ACHN (cell line): ENCODE results near the gene RIPOR3.
"Not testable (repeated sequence)": the region's sequence is repeated elsewhere in the genome, so short reads cannot be mapped to it uniquely, and the experiment has no call there.

Experiments
- DNase-seq: peaks from one replicate; pipeline ENCODE4 v3.0.0-alpha.2; 2015
- in situ Hi-C: cut with HindIII; loops from 2 replicates; pipeline ENCODE4 v1.10.0; 2017; ENCODE audit warnings: low sequenced_read_pairs, low pct_ligation_motif_present, low pct_unique_long_range_greater_than_20kb

The RIPOR3 gene

DNA sequence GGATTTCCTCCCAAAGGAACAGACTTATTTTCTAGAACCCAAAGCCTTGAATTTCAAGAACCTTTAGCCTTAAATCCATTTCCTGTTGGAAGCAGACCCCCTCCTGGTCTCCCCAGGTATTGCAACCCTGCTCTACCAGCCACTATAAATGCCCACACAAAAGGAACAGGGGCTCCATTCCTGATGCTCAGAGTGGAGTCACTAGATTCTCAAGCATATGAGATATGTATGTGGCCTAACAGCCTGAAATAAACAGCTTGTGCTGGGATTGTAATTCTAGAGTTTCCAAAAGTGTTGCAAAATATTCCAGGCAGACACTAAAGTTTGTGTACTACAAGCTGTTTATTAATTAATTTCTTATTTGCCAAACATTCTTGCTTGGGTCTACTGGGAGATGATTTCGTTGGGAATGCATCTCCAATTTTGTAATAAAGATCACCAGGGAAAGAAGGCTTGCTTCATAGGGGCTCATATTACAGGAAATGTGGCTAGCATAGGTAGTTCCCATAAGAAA is 44.8 kb downstream of the RIPOR3 start:
- in situ Hi-C loops: no loop called here

DNA sequence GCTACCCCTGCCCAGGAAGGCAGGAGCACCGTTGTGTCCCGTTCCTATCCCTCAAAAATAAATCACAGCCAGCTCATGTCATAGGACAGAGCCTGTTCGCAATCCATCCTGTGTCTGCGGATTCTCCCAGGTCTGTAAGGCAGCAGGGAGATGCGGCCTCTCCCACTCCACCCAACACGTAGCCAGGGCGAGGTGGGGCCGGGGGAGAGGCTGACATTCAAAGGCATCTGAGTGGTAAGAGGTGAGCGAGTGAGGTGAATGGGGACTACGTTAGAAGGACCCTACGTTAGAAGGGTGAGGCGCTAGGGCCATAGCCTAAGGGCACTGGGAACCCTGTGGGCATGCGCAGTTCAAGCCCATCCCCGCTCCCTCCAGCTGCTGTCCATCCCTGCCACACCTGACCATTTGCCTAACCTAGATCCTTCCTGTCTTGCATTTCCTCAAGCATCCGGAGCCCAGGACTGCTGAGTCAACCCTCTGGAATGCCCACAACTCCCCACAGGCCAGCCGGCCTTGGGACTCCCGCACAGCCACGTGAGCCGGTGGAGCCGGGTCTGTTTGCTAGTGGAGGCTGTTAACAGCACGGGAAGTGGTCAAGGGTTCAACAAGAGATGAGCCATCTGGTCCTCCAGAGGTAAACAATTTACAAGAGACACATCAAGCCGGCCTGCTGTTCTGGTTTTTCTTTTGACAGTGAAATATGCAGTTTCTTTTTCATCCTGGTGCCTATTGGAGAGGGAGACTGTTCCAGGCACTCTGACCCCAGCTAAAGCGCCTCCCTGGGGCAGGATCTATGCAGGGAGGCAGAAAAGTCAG is 45.9 kb downstream of the RIPOR3 start:
- DNase-seq: peak; percentile 98
- in situ Hi-C loops: no loop called here

More for the DNA sequence above, 44.8 kb downstream of the RIPOR3 start:
- DNase-seq: no peak

DNA sequence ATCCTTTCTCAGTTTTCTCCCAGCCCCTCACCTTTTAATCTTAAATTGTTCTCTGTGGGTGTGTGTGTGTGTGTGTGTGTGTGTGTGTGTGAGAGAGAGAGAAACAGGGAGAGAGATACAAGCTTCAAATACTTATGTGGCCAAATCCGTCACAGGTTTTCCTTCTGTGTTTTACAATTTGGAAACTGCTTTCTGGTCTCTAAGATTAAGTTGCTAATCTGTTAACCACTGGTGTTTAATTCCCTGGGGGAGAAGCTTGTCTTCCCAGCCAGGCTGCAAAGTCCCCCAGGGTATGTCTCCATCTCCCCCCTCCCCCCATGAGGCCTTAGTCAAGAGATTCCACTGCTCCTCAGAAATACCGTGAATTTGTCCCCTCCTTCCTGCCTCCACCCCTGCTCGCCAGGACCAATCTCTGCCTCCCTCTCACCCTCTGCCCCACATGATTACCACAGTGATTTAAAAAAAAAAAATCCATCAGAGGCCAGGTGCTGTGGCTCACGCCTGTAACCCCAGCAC is 49.0 kb downstream of the RIPOR3 start:
- no peak for DNase-seq
- in situ Hi-C loops: no loop called here

- DNase-seq, in situ Hi-C loops: not testable (repeated sequence)
Measured at GRCh38 chr20:50641625-50642287, 49.6 kb downstream of the RIPOR3 start.

- in situ Hi-C loops, DNase-seq: not testable (repeated sequence)
Measured at GRCh38 chr20:50639971-50640711, 51.2 kb downstream of the RIPOR3 start.

GRCh38 chr20:50638015-50638847 is 53.1 kb downstream of the RIPOR3 start:
- in situ Hi-C loops: not testable (repeated sequence)
- peak; percentile 17 for DNase-seq

DNA sequence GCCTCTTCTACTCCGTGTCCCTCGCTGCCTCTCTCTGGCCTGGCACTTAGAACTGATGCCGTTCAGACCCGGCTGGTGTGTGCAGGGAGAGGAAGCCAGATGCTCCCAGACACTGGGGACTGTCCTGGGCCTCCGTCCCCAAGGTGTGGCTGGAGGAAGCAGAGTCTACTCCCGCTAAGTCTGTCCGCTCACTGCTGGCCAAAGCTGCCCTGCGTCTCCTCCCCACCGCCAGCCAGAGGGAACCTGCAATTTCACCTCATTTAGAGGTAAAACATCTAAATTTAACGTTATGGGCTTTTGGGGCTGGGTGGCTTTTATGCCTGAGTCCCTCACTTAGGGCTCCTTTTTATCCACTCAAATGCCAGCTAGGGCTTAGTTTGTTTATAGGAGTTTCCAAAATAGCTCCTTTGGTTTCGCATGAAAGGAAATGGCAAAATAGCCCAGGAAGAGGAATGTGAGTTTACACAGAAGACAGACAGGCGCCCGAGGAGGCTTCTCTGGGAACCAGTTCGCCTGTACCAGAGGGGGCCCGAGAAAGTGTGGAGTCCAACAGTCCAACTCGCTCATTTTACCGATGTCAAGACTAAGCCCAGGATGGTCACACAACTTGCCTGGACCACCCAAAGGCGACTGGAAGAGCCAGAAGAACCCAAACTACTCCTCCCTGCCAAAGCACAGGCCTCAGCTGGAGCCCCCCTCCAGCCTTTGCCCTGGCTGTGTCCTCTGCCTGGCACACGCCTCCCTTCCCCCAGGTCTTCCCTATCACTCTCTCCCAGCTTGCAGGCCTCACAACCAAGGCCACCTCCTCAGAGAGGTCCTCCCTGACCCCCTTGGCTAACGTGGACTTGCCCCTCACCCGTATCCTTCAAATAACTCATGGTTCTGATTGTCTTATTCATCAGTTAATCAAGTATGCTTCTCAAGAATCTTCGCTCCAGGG is 54.5 kb downstream of the RIPOR3 start:
- in situ Hi-C loops: no loop called here
- DNase-seq: no peak

DNA sequence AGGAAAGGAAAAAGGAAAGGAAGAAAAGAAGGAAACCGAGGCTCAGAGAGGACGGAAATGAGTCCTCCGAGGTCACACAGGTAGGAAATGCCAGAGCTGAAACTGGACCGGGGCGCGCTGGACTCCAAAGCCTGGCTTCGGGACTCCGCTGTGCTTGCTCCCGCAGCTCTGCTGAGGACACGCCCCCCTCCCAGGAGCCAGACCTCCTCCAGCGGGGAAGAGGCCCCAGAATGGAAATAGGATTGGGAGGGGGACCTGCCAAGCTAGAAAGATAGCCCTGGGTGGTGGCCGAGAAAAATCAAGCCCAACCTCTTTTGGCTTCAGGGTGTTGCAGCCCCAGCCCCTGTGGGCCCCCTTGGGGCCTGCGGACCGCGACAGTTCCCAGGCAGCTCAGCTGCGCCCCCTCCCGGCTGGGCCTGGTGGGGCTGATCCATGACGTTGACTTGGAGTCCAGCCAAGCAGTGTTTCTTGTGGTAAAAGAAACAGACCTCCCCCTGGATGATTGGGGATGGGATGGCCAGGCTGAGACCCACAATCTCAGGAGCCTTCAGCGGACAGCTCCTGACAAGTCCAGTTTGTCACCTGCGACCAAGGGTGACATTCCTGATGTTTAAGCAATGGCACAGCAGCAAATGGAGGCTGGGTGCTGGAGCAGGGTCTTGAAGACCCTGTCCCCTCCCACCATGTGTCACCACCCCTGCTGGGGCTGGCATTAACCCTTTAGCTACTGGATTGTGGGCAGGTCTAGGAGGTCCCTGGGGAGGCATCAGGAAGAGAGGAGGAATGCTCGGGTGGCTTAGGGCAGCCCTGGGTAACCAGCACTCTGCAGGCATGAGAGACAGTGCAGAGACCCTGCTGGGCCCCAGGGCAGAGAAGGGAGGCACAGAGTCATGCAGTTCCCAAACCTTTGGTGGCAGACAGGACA is 55.4 kb downstream of the RIPOR3 start:
- in situ Hi-C loops: no loop called here

DNA sequence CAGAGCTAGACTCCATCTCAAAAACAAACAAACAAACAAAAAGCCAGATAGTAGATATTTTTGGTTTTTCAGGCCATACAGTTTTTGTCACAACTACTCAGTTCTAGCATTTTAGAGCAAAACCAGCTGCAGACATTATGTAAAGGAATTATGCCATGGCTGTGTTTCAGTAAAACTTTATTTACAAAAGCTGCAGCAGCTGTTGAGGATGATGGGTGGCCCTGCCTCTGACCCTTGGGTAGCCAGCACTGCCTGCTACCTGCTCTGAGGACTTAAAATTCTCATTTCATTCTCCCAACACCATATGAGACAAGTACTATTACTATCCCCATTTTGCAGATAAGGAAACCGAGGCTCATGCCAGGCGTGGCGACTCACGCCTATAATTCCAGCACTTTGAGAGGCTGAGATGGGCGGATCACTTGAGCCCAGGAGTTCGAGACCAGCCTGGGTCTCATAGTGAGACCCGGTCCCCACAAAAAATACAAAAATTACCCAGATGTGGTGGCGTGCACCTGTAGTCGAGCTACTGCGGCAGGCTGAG is 56.3 kb downstream of the RIPOR3 start:
- in situ Hi-C loops: no loop called here
- no peak for DNase-seq

More for the DNA sequence above, 55.4 kb downstream of the RIPOR3 start:
- peak; percentile 67 for DNase-seq

DNA sequence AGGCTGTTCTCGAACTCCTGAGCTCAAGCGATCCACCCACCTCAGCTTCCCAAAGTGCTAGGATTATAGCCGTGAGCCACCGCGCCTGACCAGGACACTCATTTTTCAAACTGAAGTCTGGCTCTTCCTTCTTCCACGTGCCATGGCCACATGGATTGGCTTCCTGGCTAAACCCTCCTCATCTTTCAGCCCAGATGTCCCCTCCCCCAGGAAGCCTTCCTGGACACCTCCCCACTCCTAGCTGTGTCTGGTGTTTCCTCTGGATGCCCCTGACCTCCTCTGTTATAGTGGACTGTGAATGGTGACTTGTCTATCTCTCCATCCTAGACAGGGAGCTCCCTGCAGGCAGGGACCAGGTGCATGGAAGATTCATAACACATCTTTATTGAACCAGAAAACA is 57.2 kb downstream of the RIPOR3 start:
- in situ Hi-C loops: no loop called here
- DNase-seq: no peak

- in situ Hi-C loops: no loop called here
- no peak for DNase-seq
Measured at GRCh38 chr20:50633361-50633760, 58.0 kb downstream of the RIPOR3 start.

DNA sequence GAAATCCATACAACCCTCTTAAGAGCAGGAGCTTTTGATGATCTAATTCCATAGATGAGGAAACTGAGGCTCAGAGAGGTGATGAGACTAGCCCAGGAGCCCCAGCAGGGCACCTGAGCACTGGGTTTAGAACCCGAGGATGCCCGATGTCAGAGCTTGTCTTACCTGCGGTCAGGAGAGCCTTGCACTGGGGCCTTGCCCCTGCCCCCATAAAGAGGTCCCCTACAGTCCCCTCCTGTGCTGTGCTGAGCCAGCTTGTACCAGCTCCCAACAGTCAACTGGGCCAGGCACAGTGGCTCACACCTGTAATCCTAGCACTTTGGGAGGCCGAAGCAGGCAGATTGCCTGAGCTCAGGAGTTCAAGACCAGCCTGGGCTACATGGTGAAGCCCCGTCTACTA is 58.6 kb downstream of the RIPOR3 start:
- DNase-seq: no peak
- in situ Hi-C loops: no loop called here

- no peak for DNase-seq
- in situ Hi-C loops: no loop called here
Measured at GRCh38 chr20:50632236-50632635, 59.1 kb downstream of the RIPOR3 start.

DNA sequence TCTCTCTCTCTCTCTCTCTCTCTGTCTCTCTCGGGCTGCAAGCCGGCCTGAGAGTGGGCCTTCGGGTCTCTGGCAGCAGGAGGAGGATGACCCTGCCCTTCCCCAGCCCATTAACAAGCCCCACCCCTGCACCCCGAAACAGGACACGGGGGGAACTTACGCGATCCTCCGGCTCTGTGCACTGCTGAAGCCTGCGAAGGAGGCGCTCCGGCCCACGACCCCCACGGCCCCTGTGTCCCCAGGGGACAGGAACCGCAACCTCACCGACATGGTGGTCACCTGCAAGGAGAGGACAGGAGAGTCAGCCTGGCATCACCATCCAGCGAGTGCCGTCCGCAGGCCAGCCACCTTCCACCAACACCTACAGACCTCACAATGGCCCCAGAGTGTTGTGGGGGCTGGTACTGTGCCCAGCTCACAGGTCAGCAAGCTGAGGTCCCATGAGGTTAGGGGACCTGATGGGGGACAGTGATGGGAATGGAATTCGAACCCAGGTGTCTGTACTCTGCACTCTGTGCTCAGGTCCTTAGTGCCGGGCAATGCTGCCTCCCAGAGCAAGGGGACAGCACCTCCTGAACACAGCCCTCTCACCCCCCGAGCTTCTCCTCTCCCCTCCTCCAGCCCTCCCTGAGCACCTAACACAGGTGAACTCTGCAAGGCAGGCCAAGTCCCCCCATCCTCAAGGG is 60.6 kb downstream of the RIPOR3 start:
- in situ Hi-C loops: no loop called here
- DNase-seq: no peak

DNA sequence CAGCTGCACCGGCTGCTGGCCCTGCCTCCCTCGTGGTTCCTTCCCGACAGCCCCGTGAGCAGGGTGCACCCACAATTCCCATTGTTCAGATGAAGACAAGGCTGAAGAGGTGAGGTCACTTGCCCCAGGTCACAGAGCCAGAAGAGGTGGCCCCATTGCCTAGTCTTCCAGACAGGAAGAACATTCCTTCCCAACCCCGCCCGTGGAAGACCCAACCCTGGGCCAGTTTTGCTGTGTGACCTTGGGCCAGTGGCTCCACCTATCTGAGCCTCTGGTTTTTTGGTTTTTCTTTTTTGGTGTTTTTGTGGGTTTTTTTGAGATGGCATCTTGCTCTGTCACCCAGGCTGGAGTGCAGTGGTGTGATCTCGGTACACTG is 61.7 kb downstream of the RIPOR3 start:
- in situ Hi-C loops: no loop called here
- DNase-seq: no peak
